Measurements from ENCODE around the gene PNPLA6. TPM values are rescaled to one million over a fixed set of nuclear protein-coding genes. Genes with fewer than 3 reads are reported as not detected.
A peak's percentile ranks its signal among the peaks of the same experiment; 100 is the strongest.

Gene PNPLA6
- total and polyA plus RNA-seq, 2 of the 13 experiments (the other 11 are each of a cell fraction or from before 2014, with no cell fraction given): 24.9 to 28.2 TPM

DNA sequence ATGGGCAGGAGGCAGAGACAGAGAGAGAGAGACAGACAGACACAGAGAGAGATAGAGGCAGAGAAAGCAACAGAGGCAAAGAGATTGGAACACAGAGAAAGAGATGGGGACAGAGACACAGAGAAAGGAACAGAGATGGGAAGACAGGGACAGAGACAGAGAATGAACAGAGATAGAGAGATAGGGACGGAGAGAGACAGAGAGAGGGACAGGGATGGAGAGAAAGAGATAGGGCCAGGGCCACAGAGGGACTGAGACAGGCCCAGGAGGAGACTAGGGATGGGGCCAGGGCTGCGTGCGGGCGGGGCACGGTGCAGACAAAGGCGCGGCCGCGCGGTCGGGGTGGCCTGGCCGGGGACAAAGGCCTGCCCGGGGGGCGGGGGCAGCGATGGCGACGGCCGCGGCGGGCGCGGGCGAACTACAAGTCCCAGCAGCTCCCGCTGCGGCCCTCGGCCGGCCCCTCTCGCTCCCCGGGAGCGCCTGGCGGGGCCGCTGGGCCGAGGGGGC lies 19.8 kb upstream of the PNPLA6 start, which contains the start of gene ZNF358:
Gene ZNF358 (plus strand): TSS at position 459 of the 507 bp plus-strand sequence. CDS start 3,140 bp downstream, outside the sequence.
- no peaks in the 10 kb centered on the region for H3K9me3 ChIP-seq (ENCODE audit: low read length)
- no peaks in the 10 kb centered on the region for H3K79me2 ChIP-seq (ENCODE audit: insufficient read depth, low read length)
- peak; percentile 95 for ATAC-seq
- intact Hi-C loops (cut with micrococcal nuclease; ENCODE audit: unreplicated experiment) (no loop called here), in situ Hi-C loops (cut with HindIII; ENCODE audit: extremely low pct_ligation_motif_present, low pct_unique_long_range_greater_than_20kb) (no loop called here)
- ChIA-PET CTCF (ENCODE audit: low intra/inter-chr PET ratio, low total read pairs) (no interaction called here), POLR2A (interaction anchor here (1.9 kb wide), 1 partner anchor 9 kb away, joined by 7 read pairs; no protein-coding TSS in a partner anchor)
- peak within 1 kb of the TSS; percentile 85 for H3K4me2 ChIP-seq (ENCODE audit: low read depth, low read length)
- H3K9ac ChIP-seq (ENCODE audit: insufficient read depth, low read depth, low read length): peak within 1 kb of the TSS; percentile 85
- BruUV-seq (replicated peaks): no TSS peak
- H2AFZ ChIP-seq (ENCODE audit: low read length): peak within 1 kb of the TSS; percentile 93
- DNase-seq (ENCODE audit: low spot score): peak; percentile 31
- no peaks in the 10 kb centered on the region for H4K20me1 ChIP-seq (ENCODE audit: insufficient read depth, low read length)
- FAIRE-seq: no peak
- H3K4me1 ChIP-seq (ENCODE audit: insufficient read depth, low read length): peaks cover 18% of the 10 kb centered on the region
- H3K36me3 ChIP-seq (replicated peaks in 1 of 2; ENCODE audit: control insufficient read depth in 1 of 2, insufficient read depth in 2 of 2, low read length in 2 of 2): no peaks in the 10 kb centered on the region
- H3K4me3 ChIP-seq (replicated peaks in 1 of 3; ENCODE audit: insufficient read depth in 1 of 3, low read depth in 2 of 3, low read length in 3 of 3): peak within 1 kb of the TSS; percentile 62 to 75 (median 65)
- H3K27me3 ChIP-seq (ENCODE audit: control insufficient read depth in 1 of 2, insufficient read depth in 2 of 2, low read length in 2 of 2): no peaks in the 10 kb centered on the region; a peak in 1 of 5 replicates
- H3K27ac ChIP-seq (ENCODE audit: extremely low read length, insufficient read depth, low read length): peak within 1 kb of the TSS; percentile 41
- 4% methylated on average over 6 of the region's 33 CpGs for WGBS (ENCODE audit: low lambda C conversion rate)
- TF ChIP-seq, protein P1, sequence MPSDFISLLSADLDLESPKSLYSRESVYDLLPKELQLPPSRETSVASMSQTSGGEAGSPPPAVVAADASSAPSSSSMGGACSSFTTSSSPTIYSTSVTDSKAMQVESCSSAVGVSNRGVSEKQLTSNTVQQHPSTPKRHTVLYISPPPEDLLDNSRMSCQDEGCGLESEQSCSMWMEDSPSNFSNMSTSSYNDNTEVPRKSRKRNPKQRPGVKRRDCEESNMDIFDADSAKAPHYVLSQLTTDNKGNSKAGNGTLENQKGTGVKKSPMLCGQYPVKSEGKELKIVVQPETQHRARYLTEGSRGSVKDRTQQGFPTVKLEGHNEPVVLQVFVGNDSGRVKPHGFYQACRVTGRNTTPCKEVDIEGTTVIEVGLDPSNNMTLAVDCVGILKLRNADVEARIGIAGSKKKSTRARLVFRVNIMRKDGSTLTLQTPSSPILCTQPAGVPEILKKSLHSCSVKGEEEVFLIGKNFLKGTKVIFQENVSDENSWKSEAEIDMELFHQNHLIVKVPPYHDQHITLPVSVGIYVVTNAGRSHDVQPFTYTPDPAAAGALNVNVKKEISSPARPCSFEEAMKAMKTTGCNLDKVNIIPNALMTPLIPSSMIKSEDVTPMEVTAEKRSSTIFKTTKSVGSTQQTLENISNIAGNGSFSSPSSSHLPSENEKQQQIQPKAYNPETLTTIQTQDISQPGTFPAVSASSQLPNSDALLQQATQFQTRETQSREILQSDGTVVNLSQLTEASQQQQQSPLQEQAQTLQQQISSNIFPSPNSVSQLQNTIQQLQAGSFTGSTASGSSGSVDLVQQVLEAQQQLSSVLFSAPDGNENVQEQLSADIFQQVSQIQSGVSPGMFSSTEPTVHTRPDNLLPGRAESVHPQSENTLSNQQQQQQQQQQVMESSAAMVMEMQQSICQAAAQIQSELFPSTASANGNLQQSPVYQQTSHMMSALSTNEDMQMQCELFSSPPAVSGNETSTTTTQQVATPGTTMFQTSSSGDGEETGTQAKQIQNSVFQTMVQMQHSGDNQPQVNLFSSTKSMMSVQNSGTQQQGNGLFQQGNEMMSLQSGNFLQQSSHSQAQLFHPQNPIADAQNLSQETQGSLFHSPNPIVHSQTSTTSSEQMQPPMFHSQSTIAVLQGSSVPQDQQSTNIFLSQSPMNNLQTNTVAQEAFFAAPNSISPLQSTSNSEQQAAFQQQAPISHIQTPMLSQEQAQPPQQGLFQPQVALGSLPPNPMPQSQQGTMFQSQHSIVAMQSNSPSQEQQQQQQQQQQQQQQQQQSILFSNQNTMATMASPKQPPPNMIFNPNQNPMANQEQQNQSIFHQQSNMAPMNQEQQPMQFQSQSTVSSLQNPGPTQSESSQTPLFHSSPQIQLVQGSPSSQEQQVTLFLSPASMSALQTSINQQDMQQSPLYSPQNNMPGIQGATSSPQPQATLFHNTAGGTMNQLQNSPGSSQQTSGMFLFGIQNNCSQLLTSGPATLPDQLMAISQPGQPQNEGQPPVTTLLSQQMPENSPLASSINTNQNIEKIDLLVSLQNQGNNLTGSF (CRISPR knock-in tag; IDR thresholded peaks at IDR 0.05): no peak
- TF ChIP-seq SP4 (CRISPR knock-in tag; IDR thresholded peaks at IDR 0.05) (0 out of 2 replicates have a peak, but pooled peaks have one; percentile 33), ZNF180 (CRISPR knock-in tag; IDR thresholded peaks at IDR 0.05; ENCODE audit: borderline replicate concordance, low read depth) (no peak), POLR2A (IDR thresholded peaks at IDR 0.05; ENCODE audit: insufficient read depth in 1 of 2, low read depth in 2 of 2, low read length in 2 of 2) (peak in 1 of 2 experiments; percentile 55; a peak in 2 of 4 replicates), NFYB (CRISPR knock-in tag; IDR thresholded peaks at IDR 0.05) (no peak), KDM6A (CRISPR knock-in tag; IDR thresholded peaks at IDR 0.05; ENCODE audit: low read depth) (no peak), ZNF329 (CRISPR knock-in tag; IDR thresholded peaks at IDR 0.05; ENCODE audit: low read depth) (0 out of 2 replicates have a peak, but pooled peaks have one; percentile 19), MEF2D (CRISPR knock-in tag; IDR thresholded peaks at IDR 0.05) (no peak), SYNCRIP (IDR thresholded peaks at IDR 0.05; ENCODE audit: insufficient read depth, low read depth, low read length) (no peak)
- TF ChIP-seq, protein P2, sequence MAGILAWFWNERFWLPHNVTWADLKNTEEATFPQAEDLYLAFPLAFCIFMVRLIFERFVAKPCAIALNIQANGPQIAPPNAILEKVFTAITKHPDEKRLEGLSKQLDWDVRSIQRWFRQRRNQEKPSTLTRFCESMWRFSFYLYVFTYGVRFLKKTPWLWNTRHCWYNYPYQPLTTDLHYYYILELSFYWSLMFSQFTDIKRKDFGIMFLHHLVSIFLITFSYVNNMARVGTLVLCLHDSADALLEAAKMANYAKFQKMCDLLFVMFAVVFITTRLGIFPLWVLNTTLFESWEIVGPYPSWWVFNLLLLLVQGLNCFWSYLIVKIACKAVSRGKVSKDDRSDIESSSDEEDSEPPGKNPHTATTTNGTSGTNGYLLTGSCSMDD (CRISPR knock-in tag; IDR thresholded peaks at IDR 0.05): no peak
- TF ChIP-seq, protein P3, sequence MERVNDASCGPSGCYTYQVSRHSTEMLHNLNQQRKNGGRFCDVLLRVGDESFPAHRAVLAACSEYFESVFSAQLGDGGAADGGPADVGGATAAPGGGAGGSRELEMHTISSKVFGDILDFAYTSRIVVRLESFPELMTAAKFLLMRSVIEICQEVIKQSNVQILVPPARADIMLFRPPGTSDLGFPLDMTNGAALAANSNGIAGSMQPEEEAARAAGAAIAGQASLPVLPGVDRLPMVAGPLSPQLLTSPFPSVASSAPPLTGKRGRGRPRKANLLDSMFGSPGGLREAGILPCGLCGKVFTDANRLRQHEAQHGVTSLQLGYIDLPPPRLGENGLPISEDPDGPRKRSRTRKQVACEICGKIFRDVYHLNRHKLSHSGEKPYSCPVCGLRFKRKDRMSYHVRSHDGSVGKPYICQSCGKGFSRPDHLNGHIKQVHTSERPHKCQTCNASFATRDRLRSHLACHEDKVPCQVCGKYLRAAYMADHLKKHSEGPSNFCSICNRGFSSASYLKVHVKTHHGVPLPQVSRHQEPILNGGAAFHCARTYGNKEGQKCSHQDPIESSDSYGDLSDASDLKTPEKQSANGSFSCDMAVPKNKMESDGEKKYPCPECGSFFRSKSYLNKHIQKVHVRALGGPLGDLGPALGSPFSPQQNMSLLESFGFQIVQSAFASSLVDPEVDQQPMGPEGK (CRISPR knock-in tag; IDR thresholded peaks at IDR 0.05): peak; percentile 49
- TF ChIP-seq, protein P4, sequence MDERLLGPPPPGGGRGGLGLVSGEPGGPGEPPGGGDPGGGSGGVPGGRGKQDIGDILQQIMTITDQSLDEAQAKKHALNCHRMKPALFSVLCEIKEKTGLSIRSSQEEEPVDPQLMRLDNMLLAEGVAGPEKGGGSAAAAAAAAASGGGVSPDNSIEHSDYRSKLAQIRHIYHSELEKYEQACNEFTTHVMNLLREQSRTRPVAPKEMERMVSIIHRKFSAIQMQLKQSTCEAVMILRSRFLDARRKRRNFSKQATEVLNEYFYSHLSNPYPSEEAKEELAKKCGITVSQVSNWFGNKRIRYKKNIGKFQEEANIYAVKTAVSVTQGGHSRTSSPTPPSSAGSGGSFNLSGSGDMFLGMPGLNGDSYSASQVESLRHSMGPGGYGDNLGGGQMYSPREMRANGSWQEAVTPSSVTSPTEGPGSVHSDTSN (CRISPR knock-in tag; IDR thresholded peaks at IDR 0.05): no peak
- TF ChIP-seq, protein P5, sequence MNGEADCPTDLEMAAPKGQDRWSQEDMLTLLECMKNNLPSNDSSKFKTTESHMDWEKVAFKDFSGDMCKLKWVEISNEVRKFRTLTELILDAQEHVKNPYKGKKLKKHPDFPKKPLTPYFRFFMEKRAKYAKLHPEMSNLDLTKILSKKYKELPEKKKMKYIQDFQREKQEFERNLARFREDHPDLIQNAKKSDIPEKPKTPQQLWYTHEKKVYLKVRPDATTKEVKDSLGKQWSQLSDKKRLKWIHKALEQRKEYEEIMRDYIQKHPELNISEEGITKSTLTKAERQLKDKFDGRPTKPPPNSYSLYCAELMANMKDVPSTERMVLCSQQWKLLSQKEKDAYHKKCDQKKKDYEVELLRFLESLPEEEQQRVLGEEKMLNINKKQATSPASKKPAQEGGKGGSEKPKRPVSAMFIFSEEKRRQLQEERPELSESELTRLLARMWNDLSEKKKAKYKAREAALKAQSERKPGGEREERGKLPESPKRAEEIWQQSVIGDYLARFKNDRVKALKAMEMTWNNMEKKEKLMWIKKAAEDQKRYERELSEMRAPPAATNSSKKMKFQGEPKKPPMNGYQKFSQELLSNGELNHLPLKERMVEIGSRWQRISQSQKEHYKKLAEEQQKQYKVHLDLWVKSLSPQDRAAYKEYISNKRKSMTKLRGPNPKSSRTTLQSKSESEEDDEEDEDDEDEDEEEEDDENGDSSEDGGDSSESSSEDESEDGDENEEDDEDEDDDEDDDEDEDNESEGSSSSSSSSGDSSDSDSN (CRISPR knock-in tag; IDR thresholded peaks at IDR 0.05): peak; percentile 41; the same call in 1 of the 2 replicates

All from HepG2 (cell line).